Hepatocyte (in vitro differentiated cells): ENCODE measurements around the gene ZBTB8B.

Experiments used
- CTCF ChIP-seq: fragments of 200-600 bp; sonication (generic); IDR thresholded peaks from 2 replicates; pipeline ENCODE4 v1.5.1; 2016; ENCODE audit warnings: antibody characterized with exemption, mild to moderate bottlenecking; ENCODE audit not compliant: poor library complexity
- EZH2phosphoT487 ChIP-seq: fragments of 200-600 bp; sonication (generic); IDR thresholded peaks from one replicate; pipeline ENCODE4 v1.6.1; 2018; ENCODE audit warnings: antibody characterized with exemption, mild to moderate bottlenecking, low read depth, moderate library complexity; ENCODE audit not compliant: unreplicated experiment, severe bottlenecking

GRCh38 chr1:32454726-32455125 lies 10.1 kb upstream of the ZBTB8B start:
- no peak for TF ChIP-seq CTCF
- no peak for TF ChIP-seq EZH2phosphoT487
